Suprapubic skin (tissue), 4 donors: ENCODE results near the gene HSD11B2. TPM values are rescaled to one million over a fixed set of nuclear protein-coding genes. Genes with fewer than 3 reads are reported as not detected.

Experiments used
- DNase-seq, 2 donors: peaks; one replicate each; pipeline ENCODE4 v3.0.0-alpha.2; 2019; ENCODE audit warnings: low spot score in 2 of 2
- H3K27ac ChIP-seq: fragments of 200-600 bp; sonication (generic); one replicate; pipeline ENCODE4 v1.5.1; 2019
- H3K27me3 ChIP-seq: fragments of 200-600 bp; sonication (generic); one replicate; pipeline ENCODE4 v1.5.1; 2019
- H3K36me3 ChIP-seq: fragments of 200-600 bp; sonication (generic); one replicate; pipeline ENCODE4 v1.5.1; 2019
- H3K4me1 ChIP-seq: fragments of 200-600 bp; sonication (generic); one replicate; pipeline ENCODE4 v1.5.1; 2019
- H3K4me3 ChIP-seq: fragments of 200-600 bp; sonication (generic); one replicate; pipeline ENCODE4 v1.5.1; 2019; ENCODE audit warnings: mild to moderate bottlenecking
- H3K9me3 ChIP-seq: fragments of 200-600 bp; sonication (generic); one replicate; pipeline ENCODE4 v1.5.1; 2019
- CTCF ChIP-seq, 2 donors: fragments of 200-600 bp in 1 of 2; fragments of 450-650 bp in 1 of 2; sonication (generic) in 1 of 2; IDR thresholded peaks; one replicate each; pipeline ENCODE4 v1.5.1; 2016 to 2019; ENCODE audit warnings: antibody characterized with exemption in 2 of 2, mild to moderate bottlenecking in 1 of 2, moderate library complexity in 1 of 2
- EP300 ChIP-seq: sonication (generic); formaldehyde crosslinking; IDR thresholded peaks from one replicate; pipeline ENCODE4 v1.6.1; 2017; ENCODE audit warnings: antibody characterized with exemption
- POLR2A ChIP-seq, 2 donors: fragments of 450-650 bp; IDR thresholded peaks; one replicate each; pipeline ENCODE4 v1.6.1; 2017; ENCODE audit warnings: antibody characterized with exemption in 2 of 2, mild to moderate bottlenecking in 2 of 2, moderate library complexity in 2 of 2
- POLR2AphosphoS5 ChIP-seq, 3 donors: sonication (generic); formaldehyde crosslinking; IDR thresholded peaks; one replicate each; pipeline ENCODE4 v1.6.1; 2017; ENCODE audit warnings: antibody characterized with exemption in 3 of 3
- WGBS: methylation state at CpG from one replicate; pipeline ENCODE4 v1.1.5; 2018; 5-methylcytosine and 5-hydroxymethylcytosine counted together
- total RNA-seq, 4 donors: library from RNA; depleted of rRNA; stranded (reverse); fragments of >200 nt; gene quantifications; one replicate each; pipeline ENCODE4 v1.1.0, GENCODE V29; 2016

HSD11B2 gene
- total RNA-seq, 4 donors from 2014 or later, result 45.6 to 164 (median 69.1) TPM

DNA sequence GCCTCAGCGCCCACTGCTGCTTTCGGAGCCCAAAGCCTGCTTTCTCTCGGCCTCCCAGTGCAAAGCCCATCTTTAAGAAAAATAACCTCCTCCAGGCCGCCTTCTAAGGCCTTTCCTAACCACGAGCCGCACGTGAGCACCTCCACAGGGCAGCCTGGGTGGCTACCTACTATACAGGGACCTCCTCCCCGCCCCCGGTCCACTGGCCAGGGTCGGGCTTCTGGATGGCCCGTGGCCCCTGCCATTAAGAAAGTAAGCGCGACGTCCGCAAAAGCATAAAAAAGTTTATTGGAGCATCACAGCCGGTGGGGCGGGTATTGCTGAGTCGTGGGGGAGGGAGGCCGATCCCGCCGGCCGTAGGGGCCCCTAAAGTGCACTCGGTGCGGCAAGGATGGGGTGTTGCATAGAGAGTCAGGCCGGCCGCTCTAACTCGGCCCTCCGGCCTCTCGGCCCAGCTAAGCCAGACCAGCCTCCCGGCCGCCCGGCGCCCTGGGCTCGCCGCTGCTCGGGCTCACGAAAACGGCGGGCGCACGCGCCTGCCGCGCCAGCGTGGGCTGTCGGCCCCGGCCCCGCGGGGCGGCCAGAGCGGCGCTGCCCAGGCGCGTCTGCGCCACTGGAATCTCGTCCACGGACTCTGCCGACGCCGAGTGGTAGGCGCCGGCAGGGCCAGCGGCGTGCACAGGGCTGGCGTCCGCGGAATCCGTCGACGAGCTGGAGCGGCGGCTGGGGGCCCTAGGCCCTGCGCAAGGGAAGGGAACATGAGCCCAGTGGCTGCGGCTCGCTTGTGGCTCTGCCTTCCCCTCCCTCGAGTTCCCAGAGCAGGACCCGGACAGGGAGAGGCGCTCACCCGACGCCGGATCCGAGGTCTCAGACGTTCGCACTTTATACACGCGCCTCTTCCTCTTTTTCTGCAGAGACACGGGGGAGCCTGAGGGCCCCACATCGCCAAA, 36.5 kb upstream of the HSD11B2 start:
- DNase-seq, result peak in 1 of 2 donors; percentile 77
- no peak for TF ChIP-seq POLR2A (IDR thresholded peaks at IDR 0.05)
- no peak for TF ChIP-seq CTCF (IDR thresholded peaks at IDR 0.05)
- TF ChIP-seq EP300, result no peak
- TF ChIP-seq POLR2AphosphoS5 (IDR thresholded peaks at IDR 0.05), result no peak
- Histone ChIP-seq H3K4me3 (peak overlapping the region; percentile 52), H3K27ac (peak overlapping the region; percentile 75), H3K4me1 (peaks cover 91% of the 10 kb centered on the region), H3K36me3 (no peaks in the 10 kb centered on the region), H3K9me3 (no peaks in the 10 kb centered on the region), H3K27me3 (no peaks in the 10 kb centered on the region)
- WGBS, result 62% methylated on average over 28 of the region's 88 CpGs

GRCh38 chr16:67395105-67395457, 35.8 kb upstream of the HSD11B2 start:
- Histone ChIP-seq H3K4me1 (peaks cover 98% of the 10 kb centered on the region), H3K4me3 (peak overlapping the region; percentile 52), H3K36me3 (no peaks in the 10 kb centered on the region), H3K9me3 (no peaks in the 10 kb centered on the region), H3K27me3 (no peaks in the 10 kb centered on the region), H3K27ac (peak overlapping the region; percentile 85)
- DNase-seq, result no peak
- WGBS, result 67% methylated on average over 8 of the region's 10 CpGs
- no peak for TF ChIP-seq POLR2A (IDR thresholded peaks at IDR 0.05)
- TF ChIP-seq POLR2AphosphoS5 (IDR thresholded peaks at IDR 0.05), result no peak
- TF ChIP-seq CTCF (IDR thresholded peaks at IDR 0.05), result no peak
- TF ChIP-seq EP300, result no peak

DNA sequence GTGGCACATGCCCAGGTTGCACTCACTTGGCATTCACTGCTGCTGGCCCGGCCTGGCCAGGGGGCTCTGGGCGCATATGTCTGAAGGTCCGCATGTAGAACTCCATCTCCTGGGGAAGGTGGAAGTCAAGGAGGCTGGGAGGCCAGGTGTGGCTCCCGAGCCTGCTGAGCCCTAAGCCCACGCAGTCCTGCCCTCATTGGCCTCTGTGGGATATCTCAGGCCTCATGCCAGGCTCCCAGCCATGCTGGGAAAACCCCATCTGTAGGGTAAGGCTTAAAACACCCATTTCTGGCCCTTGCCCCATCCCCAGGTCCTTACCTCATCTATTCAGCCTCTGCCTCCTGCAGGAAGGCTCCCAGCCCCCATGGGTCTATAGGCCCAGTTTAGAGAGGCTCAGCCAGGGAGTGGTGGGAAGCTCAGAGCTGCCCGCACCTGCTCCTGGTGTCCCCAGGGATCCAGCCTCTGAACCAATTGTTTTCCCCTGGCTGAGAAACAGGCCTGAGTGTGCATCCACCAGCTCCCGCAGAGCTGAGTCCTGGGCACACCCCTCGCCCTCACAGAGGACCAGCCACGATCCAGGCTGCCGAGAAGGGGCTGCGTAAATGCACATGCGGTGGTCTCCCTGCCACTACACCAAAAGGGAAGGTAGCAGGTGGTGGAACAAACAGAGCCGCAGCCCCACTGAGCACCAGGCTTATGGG, 35.3 kb upstream of the HSD11B2 start:
- Histone ChIP-seq H3K4me3 (no peak overlapping the region), H3K9me3 (no peaks in the 10 kb centered on the region), H3K27me3 (no peaks in the 10 kb centered on the region), H3K4me1 (peaks cover 97% of the 10 kb centered on the region), H3K27ac (peak overlapping the region; percentile 85), H3K36me3 (no peaks in the 10 kb centered on the region)
- 59% methylated on average over 11 of the region's 13 CpGs for whole genome bisulfite sequencing
- TF ChIP-seq EP300 (no peak), POLR2A (IDR thresholded peaks at IDR 0.05) (no peak), POLR2AphosphoS5 (IDR thresholded peaks at IDR 0.05) (no peak), CTCF (IDR thresholded peaks at IDR 0.05) (no peak)
- peak in 1 of 2 donors; percentile 64 for DNase-seq

GRCh38 chr16:67396159-67397035, 34.5 kb upstream of the HSD11B2 start:
- peak overlapping the region; percentile 8 for H3K4me3 ChIP-seq
- no peaks in the 10 kb centered on the region for H3K27me3 ChIP-seq
- H3K36me3 ChIP-seq, result no peaks in the 10 kb centered on the region
- DNase-seq, result peak in 1 of 2 donors; percentile 94
- H3K4me1 ChIP-seq, result peaks cover 91% of the 10 kb centered on the region
- TF ChIP-seq EP300, result no peak
- H3K9me3 ChIP-seq, result no peaks in the 10 kb centered on the region
- H3K27ac ChIP-seq, result peak overlapping the region; percentile 85
- WGBS, result 32% methylated on average over 12 of the region's 31 CpGs

GRCh38 chr16:67397036-67397801, 33.7 kb upstream of the HSD11B2 start:
- 42% methylated on average over 7 of the region's 15 CpGs for WGBS
- Histone ChIP-seq H3K27me3 (no peaks in the 10 kb centered on the region), H3K4me3 (no peak overlapping the region), H3K36me3 (no peaks in the 10 kb centered on the region), H3K27ac (peak overlapping the region; percentile 85), H3K4me1 (peaks cover 85% of the 10 kb centered on the region), H3K9me3 (no peaks in the 10 kb centered on the region)
- peak in 1 of 2 donors; percentile 79 for DNase-seq
- no peak for TF ChIP-seq CTCF (IDR thresholded peaks at IDR 0.05)
- TF ChIP-seq POLR2A (IDR thresholded peaks at IDR 0.05), result no peak
- TF ChIP-seq POLR2AphosphoS5 (IDR thresholded peaks at IDR 0.05), result no peak
- TF ChIP-seq EP300, result no peak
